Suppressor macrophage treated with lipopolysaccharide for 1 hour (primary cell): ENCODE measurements around the gene FOXL2NB.

Experiments
- DNase-seq, 3 donors: peaks; one replicate each; pipeline ENCODE4 v3.0.0-alpha.2; 2020 to 2022

FOXL2NB gene

GRCh38 chr3:138945709-138946662, 1.0 kb upstream of the FOXL2NB start:
- DNase-seq = peak; percentile 49 to 68 (median 59)

- DNase-seq = peak in 1 of 3 donors; percentile 10
These were observed 591 bp downstream of the FOXL2NB start for GRCh38 chr3:138947495-138948121.

GRCh38 chr3:138948371-138949001, 1.5 kb downstream of the FOXL2NB start:
- no peak for DNase-seq

- no peak for DNase-seq
These were observed 2.0 kb downstream of the FOXL2NB start for GRCh38 chr3:138949002-138949418.

- DNase-seq = peak in 1 of 3 donors; percentile 8
These were observed 2.5 kb downstream of the FOXL2NB start for GRCh38 chr3:138949445-138950005.

GRCh38 chr3:138950006-138950644, 3.1 kb downstream of the FOXL2NB start:
- DNase-seq = peak; percentile 48 to 71 (median 64)

GRCh38 chr3:138950701-138951100, 3.7 kb downstream of the FOXL2NB start:
- DNase-seq = no peak

GRCh38 chr3:138960417-138960852, 13.4 kb downstream of the FOXL2NB start:
- DNase-seq = no peak

GRCh38 chr3:138962854-138963560, 16.0 kb downstream of the FOXL2NB start:
- no peak for DNase-seq

- no peak for DNase-seq
These were observed 17.2 kb downstream of the FOXL2NB start for GRCh38 chr3:138964264-138964663.

- DNase-seq = no peak
These were observed 17.9 kb downstream of the FOXL2NB start for GRCh38 chr3:138964923-138965322.

GRCh38 chr3:138971766-138972320, 24.8 kb downstream of the FOXL2NB start:
- DNase-seq = no peak

GRCh38 chr3:138972941-138973340, 25.9 kb downstream of the FOXL2NB start:
- no peak for DNase-seq

- peak in 2 of 3 donors; percentile 1 to 18 for DNase-seq
These were observed 27.4 kb downstream of the FOXL2NB start for GRCh38 chr3:138974462-138974861.

- no peak for DNase-seq
These were observed 28.3 kb downstream of the FOXL2NB start for GRCh38 chr3:138975351-138975750.

GRCh38 chr3:138976047-138976446, 29.0 kb downstream of the FOXL2NB start:
- no peak for DNase-seq

- no peak for DNase-seq
These were observed 37.8 kb downstream of the FOXL2NB start for GRCh38 chr3:138984816-138985215.

- no peak for DNase-seq
These were observed 38.9 kb downstream of the FOXL2NB start for GRCh38 chr3:138985932-138986331.

GRCh38 chr3:138987181-138987580, 40.2 kb downstream of the FOXL2NB start:
- DNase-seq = no peak

- DNase-seq = no peak
These were observed 48.7 kb downstream of the FOXL2NB start for GRCh38 chr3:138995706-138996105.
